ENCODE measurements around the gene MAML3.

The MAML3 gene

GRCh38 chr4:140046016-140046415 is 108.0 kb downstream of the MAML3 start:
- no peak for DNase-seq (ENCODE audit: low read depth in 2 of 2)

- DNase-seq (ENCODE audit: low read depth in 2 of 2) = no peak
These were observed 109.6 kb downstream of the MAML3 start for GRCh38 chr4:140044337-140044902.

GRCh38 chr4:140042634-140043033 is 111.3 kb downstream of the MAML3 start:
- no peak for DNase-seq (ENCODE audit: low read depth in 2 of 2)

GRCh38 chr4:140038031-140038533 is 115.9 kb downstream of the MAML3 start:
- DNase-seq (ENCODE audit: low read depth in 2 of 2) = no peak

- no peak for DNase-seq (ENCODE audit: low read depth in 2 of 2)
These were observed 116.5 kb downstream of the MAML3 start for GRCh38 chr4:140037353-140038030.

GRCh38 chr4:140031706-140032105 is 122.3 kb downstream of the MAML3 start:
- no peak for DNase-seq (ENCODE audit: low read depth in 2 of 2)

- no peak for DNase-seq (ENCODE audit: low read depth in 2 of 2)
These were observed 122.9 kb downstream of the MAML3 start for GRCh38 chr4:140031061-140031460.

- DNase-seq (ENCODE audit: low read depth in 2 of 2) = no peak
These were observed 125.1 kb downstream of the MAML3 start for GRCh38 chr4:140028676-140029517.

- no peak for DNase-seq (ENCODE audit: low read depth in 2 of 2)
These were observed 125.9 kb downstream of the MAML3 start for GRCh38 chr4:140028101-140028500.

- DNase-seq (ENCODE audit: low read depth in 2 of 2) = no peak
These were observed 126.9 kb downstream of the MAML3 start for GRCh38 chr4:140027101-140027500.

- DNase-seq (ENCODE audit: low read depth in 2 of 2) = no peak
These were observed 128.5 kb downstream of the MAML3 start for GRCh38 chr4:140025470-140025869.

- DNase-seq (ENCODE audit: low read depth in 2 of 2) = no peak
These were observed 133.3 kb downstream of the MAML3 start for GRCh38 chr4:140020457-140021361.

- no peak for DNase-seq (ENCODE audit: low read depth in 2 of 2)
These were observed 134.2 kb downstream of the MAML3 start for GRCh38 chr4:140019619-140020347.

- DNase-seq (ENCODE audit: low read depth in 2 of 2) = no peak
These were observed 134.9 kb downstream of the MAML3 start for GRCh38 chr4:140018931-140019618.

- DNase-seq (ENCODE audit: low read depth in 2 of 2) = no peak
These were observed 139.7 kb downstream of the MAML3 start for GRCh38 chr4:140014284-140014683.

- peak; percentile 17 to 26 for DNase-seq (ENCODE audit: low read depth in 2 of 2)
These were observed 141.1 kb downstream of the MAML3 start for GRCh38 chr4:140012688-140013486.

- DNase-seq (ENCODE audit: low read depth in 2 of 2) = no peak
These were observed 148.3 kb downstream of the MAML3 start for GRCh38 chr4:140005699-140006098.

- DNase-seq (ENCODE audit: low read depth in 2 of 2) = no peak
These were observed 148.9 kb downstream of the MAML3 start for GRCh38 chr4:140004922-140005627.

GRCh38 chr4:140004549-140004895 is 149.5 kb downstream of the MAML3 start:
- DNase-seq (ENCODE audit: low read depth in 2 of 2) = no peak
